ENCODE results near the gene MLXIP.
A peak's percentile ranks its signal among the peaks of the same experiment; 100 is the strongest.
"Not testable (repeated sequence)": the region's sequence is repeated elsewhere in the genome, so short reads cannot be mapped to it uniquely, and the experiment has no call there.

The MLXIP gene

DNA sequence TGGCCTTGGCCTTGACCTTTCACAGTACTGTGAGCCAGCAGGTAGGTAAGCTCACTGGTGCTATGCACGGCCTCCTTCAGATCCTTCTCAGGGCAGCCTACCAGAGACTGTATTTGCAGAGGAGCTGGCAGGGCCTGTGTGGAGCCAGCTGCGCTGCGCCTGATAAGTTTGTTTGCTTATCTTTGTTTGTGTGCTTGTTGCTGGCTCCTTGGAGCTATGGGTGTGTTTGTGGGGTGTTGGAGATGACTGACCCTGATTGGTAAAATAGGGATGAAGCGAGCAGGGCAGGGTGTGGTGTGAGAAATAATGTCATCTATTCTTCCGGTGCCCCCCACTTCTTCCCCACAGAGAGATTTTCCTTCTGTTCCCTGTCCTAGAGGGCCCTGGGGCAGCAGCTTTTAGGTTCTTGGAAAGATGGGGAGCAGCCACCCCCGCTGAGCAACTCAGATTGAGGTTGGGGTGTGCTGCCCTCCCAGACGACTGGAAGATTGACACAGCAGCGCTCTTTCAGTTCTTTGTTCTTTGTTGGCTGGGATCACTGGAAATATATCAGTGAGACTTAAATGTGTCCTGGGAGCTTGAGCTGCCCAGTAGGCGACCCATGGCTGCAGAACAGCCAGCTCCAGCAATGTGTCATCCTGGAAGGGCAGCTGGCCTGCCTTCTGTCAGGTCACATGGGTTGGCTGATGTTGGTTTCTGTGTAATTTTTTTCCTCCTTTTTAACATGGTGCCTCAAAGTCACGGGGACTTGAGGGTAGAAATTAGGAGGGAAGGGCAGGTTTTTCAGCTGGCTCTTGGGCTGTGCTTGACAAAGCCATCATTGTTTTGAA, 19.6 kb downstream of the MLXIP start:
- no peak for DNase-seq

DNA sequence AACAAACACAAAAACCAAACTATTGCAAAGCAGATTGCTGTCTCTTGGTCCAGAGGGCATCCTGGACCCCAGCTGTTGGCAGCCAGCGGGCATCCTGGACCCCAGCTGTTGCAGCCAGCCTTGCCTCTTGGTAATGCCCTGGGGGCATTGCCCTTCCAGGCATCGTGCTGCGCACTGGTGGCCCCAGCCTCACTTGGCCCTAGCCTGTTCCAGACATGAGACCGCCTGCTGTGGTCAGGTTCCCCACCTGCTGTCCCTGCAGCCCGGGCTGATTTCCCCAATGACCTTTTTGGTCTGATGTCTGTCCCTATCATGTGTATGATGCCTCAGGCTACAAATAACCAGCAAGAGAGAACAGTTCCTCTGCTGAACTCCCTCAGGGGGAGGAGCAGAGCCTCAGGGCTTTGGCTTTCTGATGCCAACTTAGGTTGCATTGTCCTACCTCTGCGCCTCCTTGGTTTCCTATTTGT, 20.8 kb downstream of the MLXIP start:
- no peak for DNase-seq

DNA sequence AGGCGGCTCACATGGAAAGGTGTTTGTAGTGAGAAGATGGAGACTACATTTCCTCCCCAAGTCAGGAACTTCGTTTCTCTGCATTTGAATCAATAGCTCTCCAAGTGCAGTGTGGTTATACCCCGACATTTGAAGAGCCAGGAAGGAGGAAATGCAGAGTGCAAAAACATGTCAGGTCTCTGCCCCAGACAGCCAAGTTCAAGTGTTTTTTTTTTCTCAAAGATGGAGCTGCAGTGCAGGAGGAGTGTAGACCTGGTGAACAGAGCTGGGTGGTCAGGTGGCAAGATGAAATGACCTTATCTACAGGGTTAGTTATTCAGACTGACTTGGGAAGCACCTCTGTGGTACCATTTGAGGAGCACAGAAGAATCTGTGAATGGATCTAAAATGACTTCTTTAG, 21.3 kb downstream of the MLXIP start:
- no peak for DNase-seq

DNA sequence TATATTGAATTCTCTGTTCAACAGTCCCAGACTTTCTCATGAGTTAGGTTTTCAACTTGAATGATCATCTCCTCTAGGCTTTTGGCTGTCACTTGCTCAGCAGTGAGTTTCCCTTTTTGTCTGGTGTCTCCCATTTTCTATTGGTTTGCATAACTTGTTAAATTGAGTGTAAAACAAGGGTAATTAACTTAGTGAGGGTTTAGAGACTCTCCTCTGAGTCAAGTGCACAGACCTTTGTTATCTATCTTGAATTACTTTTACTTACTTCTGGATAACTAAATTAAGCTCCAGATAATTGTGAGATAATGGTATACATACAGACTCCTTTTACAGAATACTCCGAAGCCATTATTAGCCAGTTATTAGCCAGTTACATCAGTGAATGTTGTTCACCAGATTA, 22.0 kb downstream of the MLXIP start:
- no peak for DNase-seq

DNA sequence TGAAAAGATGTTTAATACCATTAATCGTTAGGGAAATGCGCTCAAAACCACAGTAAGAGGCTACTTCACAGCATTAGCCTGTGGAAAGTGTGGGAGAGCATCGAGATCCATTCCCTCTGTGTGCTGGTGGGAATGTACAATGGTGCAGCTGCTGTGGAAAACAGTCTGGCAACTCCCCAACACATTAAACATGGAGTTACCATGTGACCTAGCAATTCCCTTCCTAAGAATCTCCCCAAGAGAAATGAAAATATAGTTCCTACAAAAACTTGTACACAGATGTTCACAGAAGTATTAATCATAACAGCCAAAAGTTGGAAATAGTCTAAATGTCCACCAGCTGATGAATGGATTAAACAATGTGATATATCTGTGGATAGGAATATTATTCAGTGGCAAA, 23.8 kb downstream of the MLXIP start:
- DNase-seq = no peak

DNA sequence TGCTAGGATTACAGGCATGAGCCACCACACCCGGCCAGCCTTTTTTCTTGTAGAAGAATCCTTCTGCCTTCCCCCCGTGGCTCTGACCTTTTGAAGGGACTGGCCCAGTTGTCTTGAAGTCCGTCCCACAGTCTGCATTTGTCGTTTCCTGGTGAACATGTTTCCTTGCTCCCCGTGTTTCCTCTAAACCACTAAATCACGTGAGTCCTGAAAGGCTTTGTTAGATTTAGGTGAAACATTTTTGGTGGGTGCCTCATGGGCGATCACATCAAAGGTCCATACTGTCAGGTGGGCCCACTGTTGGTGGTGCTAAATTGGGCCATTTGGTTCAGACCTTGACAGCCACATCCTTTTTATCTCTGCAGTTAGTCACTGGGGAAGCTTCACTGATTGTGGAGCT, 26.3 kb downstream of the MLXIP start:
- peak in 1 of 2 experiments; percentile 44 for DNase-seq

DNA sequence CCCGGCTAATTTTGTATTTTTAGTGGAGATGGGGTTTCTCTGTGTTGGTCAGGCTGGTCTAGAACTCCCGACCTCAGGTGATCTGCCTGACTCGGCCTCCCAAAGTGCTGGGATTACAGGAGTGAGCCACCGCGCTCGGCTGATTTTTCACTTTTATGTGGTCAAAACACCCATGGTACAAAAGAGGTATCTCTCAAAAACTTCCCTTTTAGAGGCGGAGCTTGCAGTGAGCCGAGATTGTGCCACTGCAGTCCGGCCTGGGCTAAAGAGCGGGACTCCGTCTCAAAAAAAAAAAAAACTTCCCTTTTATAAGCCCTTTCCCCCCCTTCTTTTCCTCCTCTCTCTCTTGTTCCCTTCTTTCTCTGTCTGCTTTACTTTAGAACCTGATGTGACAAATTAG, 26.9 kb downstream of the MLXIP start:
- DNase-seq = not testable (repeated sequence)

DNA sequence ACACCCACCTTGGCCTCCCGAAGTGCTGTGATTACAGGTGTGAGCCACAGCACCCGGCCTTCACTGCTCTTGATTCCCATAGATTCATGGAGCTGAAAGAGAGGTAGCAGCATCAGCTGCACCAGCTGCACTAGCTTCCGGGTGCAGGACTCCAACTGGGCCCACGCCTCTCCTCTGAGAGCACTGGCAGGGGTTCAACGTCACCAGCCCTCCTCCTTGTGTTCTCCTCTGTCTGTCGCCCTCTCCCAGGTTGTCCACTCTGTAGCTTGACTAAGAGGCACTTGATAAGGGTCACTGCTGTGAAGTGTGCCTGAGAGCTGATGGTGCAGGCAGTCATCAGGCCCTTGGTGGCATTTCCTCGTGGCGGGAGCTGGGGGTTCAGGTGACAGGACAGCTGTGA, 28.3 kb downstream of the MLXIP start:
- DNase-seq = no peak

DNA sequence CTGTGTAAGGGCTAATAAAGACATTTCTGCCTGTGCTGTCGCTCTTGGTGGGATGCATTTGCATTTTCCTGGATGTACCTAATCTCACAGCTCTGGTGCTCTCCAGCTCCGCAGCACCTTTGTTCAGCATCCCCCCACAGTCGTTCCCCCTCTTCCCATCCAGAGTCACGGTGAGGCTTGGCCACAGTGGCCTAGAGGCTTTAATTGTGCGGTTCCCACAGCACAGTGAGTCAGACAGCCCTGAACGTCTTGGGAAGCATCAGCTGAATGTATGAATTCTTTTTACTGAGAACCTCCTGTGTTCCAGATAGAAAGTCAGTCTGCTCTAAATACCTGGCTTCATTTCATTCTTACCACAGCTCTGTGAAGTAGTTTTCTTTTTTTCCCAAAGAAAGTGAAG, 28.7 kb downstream of the MLXIP start:
- DNase-seq = no peak

DNA sequence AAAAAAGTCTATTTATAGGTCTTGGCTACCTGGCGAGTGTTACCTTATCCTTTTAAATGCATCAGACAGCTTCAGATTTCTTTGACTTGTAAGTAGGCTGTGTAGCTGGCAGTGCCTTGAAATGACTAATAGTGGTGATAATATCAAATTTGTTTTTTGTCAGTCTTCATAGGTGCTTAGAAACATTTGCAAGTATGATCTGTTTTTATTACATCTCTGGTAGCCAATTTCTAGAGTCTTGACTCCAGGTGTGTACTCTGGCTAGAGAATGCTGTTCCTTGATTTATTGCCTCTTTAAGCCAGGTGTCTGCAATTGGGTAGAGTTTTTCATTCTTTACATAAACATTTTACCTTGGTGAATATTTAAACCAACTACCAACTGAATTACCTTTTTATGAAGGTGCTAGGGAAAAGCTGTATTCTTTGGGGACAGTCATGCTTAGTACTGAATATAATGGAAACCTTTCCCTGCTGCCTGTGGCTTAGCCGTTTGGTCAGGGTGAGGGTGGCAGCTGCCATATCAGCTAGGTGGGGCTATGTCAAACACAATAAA, 32.6 kb downstream of the MLXIP start:
- DNase-seq = no peak

DNA sequence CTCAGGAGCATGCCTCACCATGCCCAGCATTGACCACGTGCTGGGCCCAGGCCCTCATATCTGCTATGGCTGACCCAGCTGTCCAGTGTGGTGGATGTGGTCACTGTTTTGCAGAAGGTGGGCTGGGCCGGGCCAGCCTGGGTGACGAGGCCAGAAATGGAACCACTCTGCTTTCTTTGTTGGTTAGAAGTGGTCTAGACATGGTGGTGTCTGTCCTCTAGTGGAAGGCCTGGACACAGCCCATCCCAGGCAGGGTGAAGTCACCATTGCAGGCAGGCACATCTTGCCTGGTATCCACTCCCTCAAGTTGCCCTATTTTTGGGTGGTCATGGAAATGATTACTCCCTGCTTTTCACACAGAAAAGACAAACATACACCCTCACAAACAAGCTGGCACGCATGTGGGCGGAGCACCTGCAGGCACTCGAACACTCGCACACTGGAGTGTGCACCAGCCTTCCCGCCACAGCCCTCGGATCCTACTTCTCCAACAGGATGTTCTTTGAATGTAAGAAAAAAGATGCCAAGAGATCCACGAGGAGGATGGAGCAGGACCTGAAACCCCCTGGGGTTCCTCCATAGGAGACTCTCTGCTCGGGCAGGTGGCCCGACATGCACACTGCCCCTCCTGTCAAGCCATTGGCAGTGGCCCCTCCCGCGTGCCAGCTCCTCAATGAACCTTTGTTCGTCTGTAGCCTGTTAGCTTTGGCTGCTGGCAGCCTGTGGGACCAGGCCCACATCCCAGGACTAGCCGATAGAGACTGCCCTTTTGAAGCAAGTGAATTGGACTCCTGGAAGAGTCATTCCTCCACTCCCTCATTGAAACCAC, 38.4 kb downstream of the MLXIP start:
- no peak for DNase-seq

DNA sequence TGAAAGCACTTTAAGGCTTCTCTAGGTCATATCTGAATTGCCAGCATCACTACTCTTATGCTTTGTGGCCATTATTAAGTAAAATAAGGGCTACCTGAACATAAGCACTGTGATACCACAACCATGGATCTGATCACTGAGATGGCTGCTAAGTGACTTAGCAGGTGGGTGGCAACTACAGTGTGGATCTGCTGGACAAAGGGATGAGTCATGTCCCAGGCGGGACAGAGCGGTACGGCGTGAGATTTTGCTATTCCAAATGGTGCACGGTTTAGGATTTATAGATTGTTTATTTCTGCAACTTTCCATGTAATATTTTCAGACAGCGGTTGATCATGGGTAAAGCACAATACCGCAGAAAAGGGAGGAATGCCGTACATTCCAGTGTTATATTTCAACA, 39.4 kb downstream of the MLXIP start:
- no peak for DNase-seq

DNA sequence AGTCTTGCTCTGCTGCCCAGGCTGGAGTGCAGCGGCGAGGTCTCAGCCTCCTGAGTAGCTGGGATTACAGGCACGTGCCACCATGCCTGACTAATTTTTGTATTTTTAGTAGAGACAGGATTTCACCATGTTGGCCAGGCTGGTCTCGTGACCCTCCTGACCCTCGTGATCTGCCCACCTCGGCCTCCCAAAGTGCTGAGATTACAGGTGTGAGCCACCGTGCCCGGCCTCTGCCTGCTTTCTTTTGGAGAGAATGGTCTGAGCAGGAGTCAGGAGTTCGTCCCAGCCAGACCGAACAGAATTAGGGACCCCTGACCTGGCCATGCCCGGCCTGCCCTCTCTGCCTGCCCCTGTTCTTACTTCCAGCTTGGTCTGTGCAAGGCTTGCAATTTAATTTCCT, 42.8 kb downstream of the MLXIP start:
- DNase-seq = not testable (repeated sequence)

DNA sequence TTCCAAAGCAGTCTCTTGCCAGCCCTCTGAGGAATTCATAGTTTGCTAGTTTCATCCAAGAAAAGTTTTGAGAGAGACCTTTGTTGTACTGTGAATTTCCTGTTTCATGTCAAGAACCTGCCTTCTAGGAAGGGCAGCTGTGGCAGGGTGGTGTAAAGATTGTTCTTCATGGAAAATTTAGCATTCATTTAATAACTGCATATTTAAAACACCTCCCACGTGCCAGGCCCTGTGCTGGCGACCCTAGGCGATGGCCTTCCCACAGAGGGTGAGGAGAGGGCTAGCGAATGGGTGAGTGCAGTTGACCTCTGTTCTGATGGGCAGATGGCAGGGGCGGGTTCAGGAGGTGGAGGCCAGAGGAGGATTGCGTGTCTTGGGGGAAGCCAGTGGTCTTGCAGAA, 43.2 kb downstream of the MLXIP start:
- no peak for DNase-seq

DNA sequence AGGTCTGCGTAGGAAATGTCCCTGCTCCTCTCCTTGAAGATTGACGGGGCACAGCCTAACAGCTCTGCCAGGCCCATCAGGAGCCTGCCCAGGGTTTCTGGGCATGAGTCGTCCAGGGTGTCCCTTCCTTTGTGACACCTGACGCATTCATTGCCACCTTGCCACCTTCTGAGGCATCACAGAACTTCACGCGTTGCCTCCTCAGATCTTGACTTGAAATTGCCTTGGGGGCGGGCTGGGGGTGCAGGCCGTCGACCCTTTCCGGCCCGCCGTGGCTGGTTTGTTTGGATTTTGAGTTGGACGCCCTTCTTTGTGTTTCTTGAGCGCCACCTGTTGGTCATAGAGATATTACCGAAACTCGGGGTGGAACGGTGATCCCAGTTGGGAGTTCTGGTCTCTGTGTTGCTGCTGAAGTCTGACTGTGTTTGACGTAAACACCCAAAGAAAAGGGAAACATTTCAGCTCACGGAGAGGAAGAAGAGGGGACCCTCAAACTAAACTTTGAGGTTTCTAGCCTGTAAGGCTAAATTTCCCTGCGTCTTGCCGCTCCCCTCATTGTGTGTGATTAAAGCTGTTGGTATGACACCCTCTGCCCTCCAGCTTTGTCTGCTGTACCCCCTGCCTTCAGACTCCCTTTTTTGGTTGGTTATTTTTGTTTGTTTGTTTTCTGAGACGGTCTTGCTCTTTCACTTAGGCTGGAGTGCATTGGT, 44.6 kb downstream of the MLXIP start:
- DNase-seq = peak; percentile 83 to 85

DNA sequence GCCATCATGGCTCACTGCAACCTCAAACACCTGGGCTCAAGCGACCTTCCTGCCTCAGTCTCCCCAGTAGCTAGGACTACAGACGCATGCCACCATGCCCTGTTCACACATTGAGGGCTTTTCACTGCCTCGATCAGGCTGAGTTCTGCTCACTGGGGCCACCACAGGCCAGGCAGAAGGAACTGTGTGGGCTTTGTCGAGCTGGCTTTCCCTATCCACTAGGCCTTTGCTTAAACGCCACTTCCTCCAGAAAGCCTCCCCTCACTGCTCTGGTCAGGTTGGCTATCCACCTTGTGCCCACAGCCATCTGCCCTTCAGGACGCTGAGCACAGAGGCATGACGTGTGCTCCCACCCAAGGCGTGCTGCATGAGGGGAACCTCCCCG, 45.2 kb downstream of the MLXIP start:
- no peak for DNase-seq

DNA sequence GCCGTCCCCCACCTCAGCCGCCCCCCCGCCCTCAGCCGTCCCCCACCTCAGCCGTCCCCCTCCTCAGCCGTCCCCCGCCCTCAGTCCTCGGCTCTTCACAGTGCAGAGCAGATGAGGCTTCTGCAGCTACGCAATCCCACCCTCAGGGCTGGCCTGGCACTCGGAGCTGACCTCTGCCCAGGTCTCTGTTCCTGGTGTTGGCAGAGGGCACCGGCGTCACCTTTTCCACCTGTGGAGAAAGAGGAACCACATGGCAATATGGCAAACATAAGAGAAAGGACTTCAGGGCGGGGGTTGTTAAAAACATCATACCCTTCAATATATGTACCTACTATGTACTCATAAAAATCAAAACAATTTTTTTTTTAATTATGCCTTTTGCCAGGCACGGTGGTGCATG, 45.8 kb downstream of the MLXIP start:
- no peak for DNase-seq

DNA sequence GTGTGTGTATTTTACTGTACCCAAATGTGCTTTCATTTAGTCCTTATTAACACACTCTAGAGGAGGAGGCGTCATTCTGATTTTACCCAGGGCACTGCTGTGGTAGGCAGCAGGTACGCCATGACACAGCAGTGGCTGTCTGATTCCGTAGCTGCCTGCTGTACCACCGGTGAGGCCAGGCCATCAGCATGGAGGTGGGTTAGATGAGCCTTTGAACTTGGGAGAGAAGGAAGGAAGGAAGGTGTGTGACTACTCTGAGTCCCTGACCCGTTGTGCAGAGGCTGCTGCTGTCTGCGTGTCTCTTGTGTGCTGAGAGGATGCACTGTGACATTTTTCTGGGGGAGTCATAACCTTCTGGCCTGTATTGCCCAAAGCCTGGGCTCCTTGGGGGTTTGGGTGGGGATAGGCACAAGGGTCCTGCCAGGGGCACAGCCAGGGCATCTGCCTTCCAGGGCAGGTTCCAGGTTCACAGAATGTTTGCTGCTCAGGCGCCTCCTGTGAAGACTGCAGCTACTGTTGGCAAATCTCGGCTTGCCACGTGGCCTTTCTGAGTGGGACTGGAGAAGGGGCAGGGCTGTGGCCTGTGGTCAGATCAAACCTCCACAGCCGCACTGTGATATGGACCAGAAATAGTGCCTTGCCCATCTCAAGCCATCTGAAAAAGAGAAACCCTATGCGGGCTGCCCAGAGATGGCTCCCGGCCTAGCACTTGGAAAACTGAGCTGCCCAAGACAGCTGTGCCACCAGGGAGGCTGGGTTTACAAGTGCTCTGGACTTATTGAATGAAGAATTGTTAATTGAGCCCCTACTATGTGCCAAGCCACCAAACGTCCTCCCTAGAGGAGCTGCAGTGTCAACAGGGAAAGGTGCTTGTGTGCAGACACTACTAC, 47.1 kb downstream of the MLXIP start:
- no peak for DNase-seq

DNA sequence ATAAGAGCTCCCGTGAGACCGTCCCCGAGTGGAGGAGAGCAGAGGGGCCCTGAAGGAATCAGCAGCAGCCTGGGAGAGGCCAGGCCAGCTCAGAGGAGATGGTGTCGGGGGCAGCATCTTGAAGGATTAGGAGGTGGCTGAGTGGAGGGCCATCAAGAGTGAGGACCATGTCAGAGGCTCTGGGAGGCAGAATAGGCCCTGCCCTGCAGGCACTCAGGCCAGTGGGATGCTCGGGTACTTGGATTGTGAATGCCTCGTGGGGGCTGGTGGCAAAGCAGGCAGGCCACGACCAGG, 47.7 kb downstream of the MLXIP start:
- no peak for DNase-seq

DNA sequence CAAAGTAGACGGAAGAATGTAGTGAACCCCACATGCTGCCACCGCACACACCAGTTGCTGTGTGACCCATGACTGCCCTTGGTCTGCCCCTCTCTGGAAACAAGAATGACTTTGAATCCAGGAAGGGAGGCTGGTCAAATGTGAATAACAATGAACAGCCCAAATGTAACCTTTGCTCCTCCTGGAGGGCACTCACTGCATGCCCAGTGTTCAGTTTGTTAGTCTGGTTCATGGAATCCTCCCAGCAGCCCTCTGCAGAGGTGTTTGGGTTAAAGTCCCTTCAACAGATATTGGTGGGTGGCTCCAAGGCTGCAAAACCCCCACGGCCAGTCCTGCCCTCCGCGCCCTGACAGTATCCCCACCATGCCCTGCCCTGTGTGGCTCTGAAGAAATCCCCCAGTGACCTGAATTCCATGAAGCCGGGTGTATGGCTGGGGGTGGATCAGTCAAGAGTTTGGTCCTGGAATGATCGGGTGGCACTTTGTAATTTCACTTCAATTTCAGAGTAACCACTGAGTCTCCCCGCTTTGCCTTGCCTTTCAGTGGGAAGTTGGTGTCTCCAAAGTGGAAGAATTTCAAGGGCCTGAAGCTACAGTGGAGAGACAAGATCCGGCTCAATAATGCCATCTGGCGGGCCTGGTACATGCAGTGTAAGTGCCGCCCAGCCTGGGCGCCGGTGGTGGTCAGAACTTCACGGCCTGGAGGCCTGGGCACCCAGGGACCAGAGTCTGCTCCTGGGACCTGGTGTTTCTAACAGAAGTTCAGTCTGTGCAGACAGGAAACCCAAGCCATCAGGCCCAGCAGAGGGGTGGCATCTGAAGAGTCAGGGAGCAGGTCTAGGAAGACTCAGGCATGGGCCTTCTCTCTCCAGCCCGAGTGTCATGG, 48.4 kb downstream of the MLXIP start:
- DNase-seq = no peak

DNA sequence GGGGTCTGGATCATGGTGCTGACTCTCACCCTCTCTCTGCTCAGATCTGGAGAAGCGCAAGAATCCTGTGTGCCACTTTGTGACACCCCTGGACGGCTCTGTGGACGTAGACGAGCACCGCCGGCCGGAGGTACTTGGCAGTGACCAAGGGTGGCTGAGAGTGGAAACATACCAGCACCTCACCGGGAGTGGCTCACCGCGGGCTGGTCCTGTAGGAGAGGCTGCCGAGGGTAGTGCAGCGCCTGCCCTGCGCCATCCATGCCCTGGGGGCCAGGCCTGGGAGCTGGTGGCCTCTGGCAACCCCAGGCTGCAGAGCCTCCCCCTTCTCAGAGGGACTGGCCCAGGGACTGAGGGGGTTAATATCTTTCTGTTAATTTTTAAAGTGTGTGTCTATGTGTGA, 49.3 kb downstream of the MLXIP start:
- DNase-seq = no peak

Measured in activated T-cell treated with anti-CD3 and anti-CD28 coated beads, Interleukin-2, amount 50 U/mL, for 48 hours (primary cell).